HG03066 (cell line): ENCODE data around the gene USP4.
A peak's percentile ranks its signal among the peaks of the same experiment; 100 is the strongest.
"Not testable (repeated sequence)": the region's sequence is repeated elsewhere in the genome, so short reads cannot be mapped to it uniquely, and the experiment has no call there.

Source experiments
- ATAC-seq: cut with Tn5 transposase; IDR thresholded peaks from one replicate; pipeline ENCODE4 v1.9.1; 2021; ENCODE audit warnings: low read depth; ENCODE audit not compliant: unreplicated experiment

The USP4 gene

DNA sequence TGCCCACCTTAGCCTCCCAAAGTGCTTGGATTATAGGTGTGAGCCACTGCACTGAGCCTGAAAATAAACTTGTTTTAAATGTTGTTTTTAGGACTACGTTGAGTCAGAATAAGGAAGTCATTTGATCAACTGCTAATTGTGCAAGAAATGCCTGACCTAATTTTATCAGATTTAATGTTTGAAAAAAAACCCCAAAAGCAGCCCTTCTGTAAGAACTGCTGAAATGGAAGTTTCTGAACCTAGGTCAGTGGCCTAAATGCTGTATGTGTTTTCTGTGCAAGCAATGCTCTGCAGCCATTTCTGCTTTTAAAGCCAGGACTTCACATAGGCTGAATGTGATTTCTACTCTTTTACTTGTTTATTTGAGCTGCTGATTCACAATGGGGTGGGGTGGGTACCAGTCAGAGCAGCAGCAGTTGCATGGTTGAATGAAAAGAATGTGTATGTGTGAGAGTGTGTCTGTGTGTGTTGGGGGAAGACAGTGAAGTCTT, 11.7 kb upstream of the USP4 start:
- ATAC-seq: no peak

DNA sequence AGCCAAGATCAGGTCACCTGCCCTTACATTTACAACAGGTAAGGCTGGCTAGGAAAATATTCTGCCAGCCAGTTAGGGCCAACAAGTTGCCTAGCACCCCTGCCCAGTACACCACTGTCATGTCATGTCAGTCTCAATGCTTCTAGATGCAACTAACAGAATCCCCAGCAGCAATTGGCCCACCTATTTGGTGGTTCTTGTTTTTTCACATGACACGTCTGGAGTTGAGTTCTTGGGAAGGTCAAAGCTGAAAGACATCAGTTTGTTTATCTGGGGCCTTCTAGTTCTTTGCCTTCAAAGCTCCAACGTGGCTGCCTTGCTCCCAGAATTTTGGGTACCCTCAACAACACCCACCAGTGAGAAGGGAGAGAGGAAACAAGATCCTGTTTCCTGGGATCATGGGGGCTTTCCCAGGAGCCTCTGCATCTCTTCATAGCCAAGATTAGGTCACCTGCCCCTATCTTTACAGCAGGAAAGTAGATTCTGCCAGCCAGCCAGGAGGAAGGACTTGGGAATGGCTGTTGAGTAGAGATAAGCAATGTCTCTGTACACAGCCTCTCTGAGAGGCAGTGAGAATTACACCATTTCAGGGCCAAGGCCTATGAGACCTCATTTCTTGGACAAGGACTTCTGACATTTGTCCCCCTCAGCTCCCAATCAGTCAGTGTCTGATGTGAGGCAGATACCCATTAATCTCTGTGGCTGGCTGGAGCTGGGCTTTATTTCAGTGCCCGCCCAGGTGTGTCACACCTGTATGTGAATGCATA, 9.7 kb upstream of the USP4 start:
- ATAC-seq: no peak

DNA sequence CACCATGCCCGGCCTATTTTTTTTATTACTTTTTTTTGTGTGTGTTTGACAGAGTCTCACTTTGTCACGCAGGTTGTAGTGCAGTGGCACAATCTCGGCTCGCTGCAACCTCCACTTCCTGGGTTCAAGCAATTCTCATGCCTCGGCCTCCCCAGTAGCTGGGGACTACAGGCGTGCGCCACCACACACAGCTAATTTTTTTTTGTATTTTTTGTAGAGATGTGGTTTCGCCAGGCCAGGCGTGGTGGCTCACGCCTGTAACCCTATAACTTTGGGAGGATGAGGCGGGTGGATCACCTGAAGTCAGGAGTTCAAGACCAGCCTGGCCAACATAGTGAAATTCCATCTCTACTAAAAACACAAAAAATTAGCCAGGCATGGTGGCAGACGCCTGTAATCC, 8.5 kb upstream of the USP4 start:
- ATAC-seq: not testable (repeated sequence)

DNA sequence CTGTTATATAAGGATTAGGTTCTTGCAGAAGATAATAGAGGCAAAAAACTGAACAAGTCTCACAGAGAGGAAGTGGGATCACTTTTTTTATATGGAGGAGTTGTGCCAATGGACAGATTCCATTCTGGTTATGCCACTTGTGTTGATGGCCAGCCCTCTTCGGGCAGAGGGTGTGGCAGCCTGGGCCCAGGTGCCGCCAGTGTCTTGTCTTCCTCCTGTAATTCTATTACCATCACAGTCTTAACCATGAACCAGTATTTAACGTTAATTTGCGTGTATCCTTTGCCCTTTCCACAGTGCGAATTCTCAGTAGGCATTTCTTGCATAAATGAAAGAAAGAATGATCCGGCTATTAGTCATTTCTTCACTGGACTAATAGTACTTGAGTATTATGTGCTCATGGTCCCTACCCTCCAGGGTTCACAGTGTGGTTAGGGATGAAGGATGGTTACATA, 7.0 kb upstream of the USP4 start:
- ATAC-seq: no peak

DNA sequence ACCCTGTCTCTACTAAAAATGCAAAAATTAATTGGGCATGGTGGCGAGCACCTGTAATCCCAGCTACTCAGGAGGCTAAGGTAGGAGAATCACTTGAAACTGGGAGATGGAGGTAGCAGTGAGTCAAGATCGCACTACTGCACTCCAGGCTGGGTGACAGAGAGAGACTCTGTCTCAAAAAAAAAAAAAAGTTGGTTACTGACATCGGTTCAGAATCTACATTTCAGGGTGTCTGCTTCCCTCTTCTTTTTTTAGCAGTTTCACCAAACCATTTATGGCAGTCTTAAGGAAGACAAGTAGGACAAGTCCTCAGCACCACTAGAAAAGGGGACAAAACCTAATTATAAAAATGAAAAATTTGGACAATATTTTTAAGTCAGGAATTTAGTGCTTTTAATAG, 3.3 kb upstream of the USP4 start:
- ATAC-seq: no peak

DNA sequence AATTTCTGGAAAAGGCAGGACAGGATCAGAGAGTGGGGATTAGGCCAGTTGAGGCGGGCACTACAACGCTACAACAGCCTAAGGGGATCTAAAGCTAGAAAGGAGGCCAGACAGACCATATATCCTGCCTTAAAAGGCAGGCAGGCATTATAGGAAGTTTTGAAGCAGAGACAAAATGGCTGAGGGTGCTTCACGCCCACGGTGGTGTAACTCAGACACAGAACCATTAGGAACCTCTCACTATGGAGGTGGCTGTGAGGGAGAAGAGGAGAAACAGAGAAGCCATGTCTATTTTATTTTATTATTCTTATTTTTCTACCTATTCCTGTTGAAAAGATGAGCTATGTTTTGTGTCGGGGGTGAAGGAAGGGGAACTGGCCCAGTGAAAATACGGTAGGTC, 2.1 kb upstream of the USP4 start:
- no peak for ATAC-seq

DNA sequence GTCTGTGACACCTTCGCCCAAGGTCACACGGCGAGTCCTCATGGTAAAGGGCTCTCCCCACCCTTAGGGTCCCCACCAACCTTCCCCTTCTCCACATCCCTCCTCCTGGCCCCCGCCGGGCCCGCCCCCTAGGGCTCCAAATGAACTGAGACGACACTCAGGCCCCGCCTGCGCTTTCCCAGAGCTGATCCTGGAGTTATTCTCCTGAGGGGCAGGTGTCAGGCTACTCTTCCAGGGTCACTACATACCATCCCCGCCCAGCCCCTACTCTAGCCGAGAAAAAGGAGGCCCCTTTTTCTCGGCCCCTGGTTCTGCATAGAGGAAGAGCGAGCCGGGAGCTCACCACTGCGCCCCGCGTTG, 292 bp downstream of the USP4 start:
- ATAC-seq: peak; percentile 3

DNA sequence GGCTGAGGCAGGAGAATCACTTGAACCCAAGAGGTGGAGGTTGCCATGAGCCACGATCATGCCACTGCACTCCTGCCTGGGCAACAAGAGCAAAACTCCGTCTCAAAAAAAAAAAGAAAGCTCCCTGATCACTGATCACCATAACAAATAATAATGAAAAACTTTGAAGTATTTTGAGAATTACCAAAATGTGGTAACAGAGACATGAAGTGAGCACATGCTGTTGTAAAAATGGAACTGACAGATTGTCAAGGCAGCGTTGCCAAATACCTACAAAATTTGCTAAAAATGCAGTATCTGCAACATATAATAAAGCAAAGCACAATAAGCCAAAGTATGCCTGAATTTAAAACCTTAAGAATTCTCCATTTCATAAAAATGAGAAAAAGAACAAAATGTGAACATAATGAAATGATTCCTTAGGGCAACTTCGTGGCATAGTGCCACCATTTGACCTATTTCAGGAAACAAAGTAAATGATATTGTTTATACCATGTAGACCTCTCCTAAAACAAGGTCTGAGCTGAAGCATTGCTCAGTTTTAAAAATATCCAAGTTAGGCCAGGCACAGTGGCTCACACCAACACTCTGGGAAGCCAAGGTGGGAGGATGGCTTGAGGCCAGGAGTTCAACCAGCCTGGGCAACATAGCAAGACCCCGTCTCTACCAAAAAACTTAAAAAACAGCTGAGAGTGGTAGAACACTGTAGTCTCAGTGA, 5.8 kb downstream of the USP4 start:
- no peak for ATAC-seq

DNA sequence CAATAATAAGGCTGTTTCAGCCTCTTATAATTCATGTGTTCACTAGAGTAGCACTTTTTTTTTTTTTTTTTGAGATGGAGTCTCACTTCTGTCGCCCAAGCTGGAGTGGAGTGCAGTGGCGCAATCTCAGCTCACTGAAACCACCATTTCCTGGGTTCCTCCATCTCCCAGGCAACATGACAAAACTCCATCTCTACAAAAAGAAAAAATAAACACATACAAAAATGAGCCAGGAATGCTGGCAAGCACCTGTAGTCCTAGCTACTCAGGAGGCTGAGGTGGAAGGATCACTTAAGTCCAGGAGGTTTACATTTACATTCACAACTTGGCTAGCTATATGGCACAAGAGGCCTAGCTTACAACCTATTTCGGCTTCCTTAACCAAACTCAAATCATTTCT, 6.8 kb downstream of the USP4 start:
- ATAC-seq: no peak

DNA sequence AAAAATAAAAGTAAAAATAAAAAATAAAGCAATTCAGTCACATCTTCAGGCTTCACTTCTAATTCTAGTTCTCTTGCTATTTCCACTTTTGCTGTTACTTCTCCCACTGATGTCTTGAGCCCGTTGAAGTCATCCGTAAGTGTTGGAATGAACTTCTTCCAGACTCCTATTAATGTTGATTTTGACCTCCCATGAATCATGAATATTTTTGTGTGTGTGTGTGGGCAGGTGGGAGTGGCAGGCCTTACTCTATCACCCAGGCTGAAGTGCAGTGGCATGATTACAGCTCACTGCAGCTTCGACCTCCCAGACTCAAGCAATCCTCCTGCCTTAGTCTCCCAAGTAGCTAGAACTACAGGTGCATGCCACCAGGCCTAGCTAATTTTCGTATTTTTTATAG, 10.7 kb downstream of the USP4 start:
- ATAC-seq: no peak

DNA sequence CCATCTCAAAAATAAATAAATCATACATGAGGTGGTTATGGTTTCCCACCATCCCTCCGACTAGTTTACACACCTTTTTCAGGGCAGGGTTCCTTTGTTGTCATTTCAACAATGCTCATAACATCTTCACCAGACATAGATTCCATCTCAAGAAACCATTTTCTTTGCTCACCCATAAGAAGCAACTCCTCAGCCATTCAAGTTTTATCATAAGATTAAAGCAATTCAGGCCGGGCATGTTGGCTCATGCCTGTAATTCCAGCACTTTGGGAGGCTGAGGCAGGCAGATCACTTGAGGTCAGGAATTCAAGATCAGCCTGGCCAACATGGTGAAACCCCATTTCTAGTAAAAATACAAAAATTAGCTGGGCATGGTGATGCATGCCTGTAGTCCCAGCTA, 11.5 kb downstream of the USP4 start:
- not testable (repeated sequence) for ATAC-seq

DNA sequence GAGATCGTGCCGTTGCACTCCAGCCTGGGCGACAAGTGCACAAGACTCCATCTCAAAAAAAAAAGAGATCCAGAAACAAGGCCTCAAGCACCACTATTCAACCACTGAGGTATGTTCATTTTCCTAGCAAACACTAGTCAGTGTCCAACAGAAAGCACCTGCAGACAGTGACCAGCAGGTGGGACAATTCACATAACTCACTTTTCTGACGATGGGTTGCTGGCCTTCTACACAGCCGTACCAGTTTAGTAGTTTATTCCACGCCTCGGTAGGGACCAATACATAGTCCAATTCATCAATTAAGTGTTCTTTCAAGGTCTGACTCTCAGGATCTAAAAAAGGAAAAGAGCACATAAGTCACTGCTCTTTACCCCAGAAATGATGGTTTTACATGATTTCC, 12.4 kb downstream of the USP4 start:
- no peak for ATAC-seq

DNA sequence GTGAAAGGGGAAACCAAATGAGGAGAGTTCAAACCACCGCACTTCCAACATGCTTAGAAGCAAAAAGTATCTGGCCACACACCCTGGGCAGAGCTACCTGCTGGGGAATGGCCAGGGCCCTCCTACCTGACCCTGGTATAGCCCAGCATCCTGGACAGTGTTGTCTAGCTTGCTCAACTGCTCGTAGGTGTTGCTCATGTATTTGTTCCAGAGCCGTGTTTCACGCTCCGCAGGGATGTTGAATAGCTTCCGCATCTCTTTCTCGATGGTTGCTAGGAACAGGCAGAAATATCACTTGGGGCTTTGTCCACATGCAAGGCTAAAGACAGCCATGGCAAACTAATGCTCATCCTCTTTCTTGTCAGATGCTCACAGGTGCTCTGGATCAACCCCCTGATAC, 15.1 kb downstream of the USP4 start:
- no peak for ATAC-seq

DNA sequence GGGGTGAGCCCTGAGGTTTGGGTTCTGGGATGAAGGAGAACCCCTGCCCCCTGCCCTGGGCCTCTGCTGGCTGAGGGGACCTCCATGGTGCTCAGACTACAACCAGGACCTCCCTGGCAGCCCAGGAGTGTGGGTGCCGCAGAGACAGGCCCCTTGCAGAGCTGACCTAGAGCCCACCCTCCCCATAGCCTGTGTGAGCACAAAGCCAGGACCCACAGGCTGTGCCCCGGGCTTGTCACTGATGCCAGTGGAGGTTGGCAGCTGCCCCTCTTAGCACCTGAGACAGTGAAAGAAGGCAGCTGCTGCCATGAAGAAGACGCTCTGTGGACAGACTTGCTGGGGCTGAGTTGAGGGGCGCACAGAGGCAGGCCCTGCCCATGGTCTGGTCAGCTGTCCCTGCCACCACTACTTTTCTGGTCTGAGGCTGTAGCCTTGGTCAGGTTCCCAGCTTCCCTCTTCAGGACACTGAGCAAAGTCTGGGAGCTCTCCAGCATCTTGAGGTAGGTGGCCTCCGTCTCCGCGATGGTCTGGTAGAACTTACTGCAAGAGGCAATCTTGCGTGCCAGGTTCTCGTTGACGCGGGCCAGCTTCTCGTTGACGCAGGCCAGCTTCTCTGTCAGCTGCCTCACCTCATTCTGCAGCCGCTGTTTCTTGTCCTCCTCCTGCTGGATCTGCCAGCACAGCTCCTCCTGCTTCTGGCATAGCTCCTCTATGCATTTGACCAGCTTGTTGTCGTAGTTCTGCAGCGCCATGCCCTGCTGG, 23.0 kb downstream of the USP4 start:
- ATAC-seq: no peak

DNA sequence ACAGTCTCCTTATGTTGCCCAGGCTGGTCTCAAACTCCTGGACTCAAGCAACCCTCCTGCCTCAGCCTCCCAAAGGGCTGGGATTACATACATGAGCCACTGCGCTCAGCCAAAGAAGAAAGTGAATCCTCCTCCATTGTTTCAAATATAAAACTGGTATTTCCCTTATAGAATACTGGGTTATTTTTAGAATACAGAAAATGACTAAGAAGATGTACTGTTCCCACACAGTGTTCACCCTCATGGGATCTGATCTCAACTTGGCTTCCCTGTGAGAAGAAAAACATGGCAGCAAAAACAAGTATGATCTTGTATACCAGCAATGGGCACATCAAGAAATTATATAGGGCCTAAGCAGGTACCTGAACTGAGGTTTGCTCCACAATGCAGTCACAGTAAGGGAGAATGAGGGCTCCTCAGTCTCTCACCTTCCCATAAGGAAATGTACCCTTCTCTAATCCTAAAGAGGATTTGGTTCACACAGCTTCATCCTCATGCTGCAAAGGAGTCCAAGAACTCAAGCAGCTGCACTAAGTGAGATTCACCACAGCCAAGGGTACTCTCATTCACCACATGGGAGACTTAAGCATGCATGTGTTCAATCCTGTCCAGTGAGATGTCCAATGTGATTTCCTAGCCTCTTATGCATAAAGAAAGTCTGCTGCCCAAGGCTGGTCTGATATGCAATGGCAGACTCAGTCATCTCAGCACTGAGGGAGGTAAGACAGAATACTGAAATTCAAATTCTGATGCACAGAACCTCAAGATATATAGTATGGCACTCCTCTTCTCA, 25.8 kb downstream of the USP4 start:
- ATAC-seq: no peak

DNA sequence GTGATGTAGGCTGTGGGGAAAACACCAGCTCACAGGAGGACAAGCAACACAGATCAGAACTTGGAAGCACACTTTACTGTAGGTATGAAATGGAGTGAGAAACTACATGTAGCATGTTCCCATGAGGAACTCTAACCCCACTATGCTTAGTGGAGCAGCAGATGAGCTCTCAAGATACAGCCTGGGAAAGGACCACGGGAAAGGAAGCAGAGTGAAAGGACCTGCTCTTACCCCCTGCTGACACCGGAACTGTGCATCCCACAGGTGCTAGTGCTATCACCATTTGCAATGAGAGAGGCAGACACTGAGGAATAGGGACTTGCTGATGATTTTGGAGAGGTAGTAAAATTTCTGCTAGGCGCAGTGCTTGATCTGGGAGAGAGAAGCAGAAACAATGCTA, 28.6 kb downstream of the USP4 start:
- no peak for ATAC-seq

DNA sequence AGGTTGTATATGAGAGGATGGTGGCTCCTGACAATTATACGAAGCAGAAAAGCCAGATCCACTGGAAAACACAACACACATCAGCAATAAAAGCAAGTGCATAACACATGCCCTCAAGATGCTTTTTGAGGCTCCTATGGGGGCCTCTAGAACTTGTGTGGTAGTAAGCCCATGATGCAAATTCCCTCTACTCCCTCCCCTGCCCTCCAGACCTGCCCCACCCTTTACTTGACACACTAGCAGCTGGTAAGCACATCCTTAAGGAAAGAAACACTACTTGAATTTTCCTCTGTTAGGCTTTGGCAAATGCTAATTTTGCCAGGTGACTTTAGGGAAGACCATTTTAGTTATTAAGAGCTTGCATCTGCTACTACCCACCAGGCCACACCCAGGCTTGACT, 29.2 kb downstream of the USP4 start:
- no peak for ATAC-seq

DNA sequence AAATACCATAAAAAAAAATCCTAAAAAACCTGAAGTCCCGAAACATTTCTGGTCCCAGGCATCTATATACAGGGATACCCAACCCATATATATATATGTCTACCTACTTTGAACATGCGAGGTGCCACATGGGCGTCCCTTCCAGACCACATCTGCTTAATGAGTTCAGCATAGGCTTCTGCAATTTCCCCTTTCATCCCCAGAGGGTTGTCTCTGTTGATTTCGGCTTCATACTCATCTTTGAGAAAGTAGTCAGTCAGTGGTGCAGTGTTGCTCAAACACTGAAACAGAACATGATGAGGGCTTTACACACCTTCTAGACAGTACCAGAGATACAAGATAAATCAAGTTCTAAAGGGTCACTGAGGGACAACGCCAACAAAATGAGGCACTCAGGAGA, 34.2 kb downstream of the USP4 start:
- no peak for ATAC-seq

DNA sequence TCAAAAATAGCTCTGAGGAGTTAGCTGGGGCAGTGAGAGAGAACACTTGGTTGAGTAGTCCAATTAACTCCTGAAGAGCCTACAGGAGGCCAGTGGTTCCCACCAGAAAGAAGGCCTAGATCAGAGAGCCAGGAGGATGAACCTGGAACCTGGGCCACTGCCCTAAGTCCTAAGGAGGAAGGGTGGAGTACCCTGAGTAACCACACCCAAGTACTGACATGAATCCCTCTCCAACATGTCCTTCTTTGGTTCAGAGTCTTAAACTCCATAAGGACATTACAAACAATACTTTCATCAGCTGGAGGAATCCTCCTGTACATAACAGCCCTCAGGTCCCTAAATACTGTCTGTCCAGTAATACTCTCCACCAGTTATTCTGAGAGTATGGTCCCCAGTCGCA, 37.2 kb downstream of the USP4 start:
- ATAC-seq: no peak

DNA sequence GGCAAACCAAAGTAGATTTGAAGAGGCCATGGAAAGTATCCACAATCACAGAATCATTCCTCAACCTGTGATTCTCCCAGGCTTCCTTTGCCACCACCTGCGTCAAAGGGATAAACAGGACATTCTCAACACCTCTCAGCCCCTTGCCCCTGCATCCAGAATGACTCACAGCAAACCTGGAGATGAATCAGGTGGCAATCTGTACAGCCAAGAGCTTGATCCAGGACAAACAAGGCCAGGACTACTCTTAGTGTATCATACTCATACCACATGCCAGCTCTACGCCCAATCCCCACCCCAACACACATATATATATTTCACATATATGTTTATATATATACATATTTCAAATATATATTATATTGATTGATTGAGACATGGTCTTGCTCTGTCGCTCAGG, 39.3 kb downstream of the USP4 start:
- ATAC-seq: no peak

DNA sequence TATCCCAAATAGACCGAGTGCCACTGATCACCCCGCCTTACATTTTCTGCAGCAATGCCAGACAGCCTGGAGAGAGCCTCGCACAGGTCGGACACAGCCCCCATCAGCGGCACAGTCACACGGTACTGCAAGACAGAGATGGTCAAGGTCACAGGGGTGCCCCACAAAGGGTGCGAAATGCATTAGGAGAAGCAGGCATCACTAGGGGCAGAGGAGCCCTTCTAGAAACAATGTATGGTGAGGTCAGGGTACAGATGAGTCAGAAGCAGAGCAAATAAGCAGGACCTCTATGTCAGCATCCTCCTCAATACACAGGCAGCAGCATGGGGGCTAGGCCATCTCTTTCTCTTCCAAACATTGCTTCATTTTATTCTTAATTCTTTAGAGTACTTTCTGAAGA, 41.3 kb downstream of the USP4 start:
- ATAC-seq: no peak
